GM19372 (cell line): Measurements from ENCODE around the gene NLRP6.

Experiments
- ATAC-seq: cut with Tn5 transposase; IDR thresholded peaks from one replicate; pipeline ENCODE4 v1.9.1; 2021; ENCODE audit warnings: mild to moderate bottlenecking, low read depth, moderate library complexity; ENCODE audit not compliant: unreplicated experiment

NLRP6 gene

GRCh38 chr11:291281-292210 is 13.3 kb downstream of the NLRP6 start:
- ATAC-seq: no peak

DNA sequence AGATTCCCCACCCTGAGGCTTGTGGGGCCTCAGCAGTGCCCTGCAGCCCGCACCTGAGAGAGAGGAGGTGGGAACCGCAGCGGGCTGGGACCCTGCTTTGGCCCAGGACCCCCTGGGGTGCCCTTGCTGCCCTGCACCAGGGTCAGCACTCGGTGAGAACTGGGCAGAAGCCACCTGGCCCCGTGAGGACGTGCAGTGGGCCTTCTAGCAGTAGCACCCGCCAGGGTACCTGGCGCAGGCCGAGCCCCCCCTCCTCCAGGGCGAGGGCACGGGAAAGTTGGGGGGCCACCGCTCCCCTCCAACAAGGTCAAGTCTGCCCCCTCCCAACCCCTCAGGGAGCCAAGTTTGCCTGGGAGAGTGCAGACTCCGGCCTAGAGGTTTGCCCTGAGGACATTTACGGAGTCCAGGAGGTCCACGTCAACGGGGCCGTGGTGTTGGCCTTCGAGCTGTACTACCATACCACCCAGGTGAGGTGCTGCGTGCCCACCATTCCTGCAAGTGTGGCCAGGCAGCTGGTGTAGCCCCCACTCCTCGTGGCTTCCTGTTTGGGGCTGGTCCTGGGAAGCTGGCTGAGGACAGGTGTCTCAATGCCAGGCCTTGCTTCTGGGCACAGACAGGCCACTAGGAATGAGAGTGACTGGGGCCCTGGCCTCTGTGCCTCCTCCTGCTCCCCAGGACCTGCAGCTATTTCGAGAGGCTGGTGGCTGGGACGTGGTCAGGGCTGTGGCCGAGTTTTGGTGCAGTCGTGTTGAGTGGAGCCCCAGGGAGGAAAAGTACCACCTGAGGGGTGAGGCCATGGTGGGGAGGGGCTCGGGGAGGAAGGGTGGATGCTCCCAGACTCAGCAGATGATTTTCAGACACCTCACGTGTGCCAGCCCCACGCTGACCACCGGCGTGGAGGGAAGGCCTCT is 14.3 kb downstream of the NLRP6 start:
- ATAC-seq: no peak

GRCh38 chr11:293271-293851 is 15.2 kb downstream of the NLRP6 start:
- ATAC-seq: no peak

DNA sequence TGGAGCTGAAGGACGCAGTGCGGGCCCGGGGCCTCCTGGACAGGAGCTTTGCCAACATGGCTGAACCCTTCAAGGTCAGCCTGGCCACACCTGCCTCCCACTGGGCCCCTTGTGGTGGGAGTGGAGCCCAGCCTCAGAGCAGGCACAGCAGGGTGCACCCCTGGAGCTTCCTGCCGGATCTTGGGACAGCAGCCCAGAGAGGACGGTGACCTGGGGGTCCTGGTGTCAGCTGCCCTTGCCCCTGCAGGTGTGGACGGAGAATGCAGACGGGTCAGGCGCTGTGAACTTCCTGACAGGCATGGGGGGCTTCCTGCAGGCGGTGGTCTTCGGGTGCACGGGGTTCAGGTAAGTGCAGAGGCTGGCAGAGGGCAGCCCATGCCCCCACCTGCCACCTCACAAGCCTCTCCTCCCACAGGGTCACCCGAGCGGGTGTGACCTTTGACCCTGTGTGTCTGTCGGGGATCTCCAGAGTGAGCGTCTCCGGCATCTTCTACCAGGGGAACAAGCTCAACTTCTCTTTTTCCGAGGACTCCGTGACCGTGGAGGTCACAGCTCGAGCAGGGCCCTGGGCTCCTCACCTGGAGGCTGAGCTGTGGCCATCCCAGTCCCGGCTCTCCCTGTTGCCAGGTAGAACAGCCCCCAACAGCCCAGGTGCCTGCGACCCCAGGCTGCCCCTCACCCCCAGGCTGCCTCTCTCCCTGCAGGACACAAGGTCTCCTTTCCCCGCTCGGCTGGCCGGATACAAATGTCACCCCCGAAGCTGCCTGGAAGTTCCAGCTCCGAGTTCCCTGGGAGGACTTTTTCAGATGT is 15.8 kb downstream of the NLRP6 start:
- no peak for ATAC-seq

GRCh38 chr11:294780-295179 is 16.6 kb downstream of the NLRP6 start:
- ATAC-seq: no peak

DNA sequence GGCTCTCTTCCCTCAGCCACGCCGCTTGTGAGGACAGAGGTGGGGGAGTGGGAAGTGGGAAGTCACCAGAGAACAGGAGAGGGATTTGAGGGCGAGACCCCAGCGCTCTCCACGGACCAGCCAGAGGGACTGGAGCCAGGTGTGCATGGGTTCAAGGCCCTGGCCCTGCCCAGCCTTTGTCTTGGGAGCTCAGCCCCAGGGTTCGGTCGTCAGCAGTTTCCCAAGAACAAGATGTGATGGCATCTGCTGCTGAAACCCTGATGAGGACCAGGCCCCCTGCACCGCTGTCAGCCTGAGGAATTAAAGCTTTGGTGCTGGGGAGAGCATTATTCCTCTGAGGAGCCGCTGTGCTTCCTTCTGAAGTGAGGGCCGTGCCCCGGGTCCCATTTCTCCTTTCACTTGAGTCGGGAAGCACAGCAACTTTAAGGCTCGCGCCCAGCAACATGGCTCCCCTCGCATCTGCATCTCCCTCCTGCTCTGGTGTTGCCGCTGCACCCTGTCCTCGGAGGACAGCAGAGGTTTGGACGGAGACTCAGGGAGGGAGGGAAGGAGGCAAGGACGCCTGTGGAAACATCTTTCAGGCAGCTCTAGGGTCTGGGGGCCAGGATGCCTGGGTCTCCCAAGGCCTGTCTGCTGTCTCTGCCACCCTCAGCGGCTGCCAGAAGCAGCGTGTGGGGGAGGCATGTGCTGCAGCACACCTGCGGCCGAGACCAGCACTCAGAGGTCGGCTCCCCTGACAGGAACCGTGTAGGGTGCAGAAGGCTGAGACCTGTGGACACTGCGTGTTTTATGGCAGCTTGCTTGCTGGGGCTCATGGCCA is 17.4 kb downstream of the NLRP6 start:
- ATAC-seq: no peak

GRCh38 chr11:296171-297050 is 18.2 kb downstream of the NLRP6 start:
- ATAC-seq: no peak

DNA sequence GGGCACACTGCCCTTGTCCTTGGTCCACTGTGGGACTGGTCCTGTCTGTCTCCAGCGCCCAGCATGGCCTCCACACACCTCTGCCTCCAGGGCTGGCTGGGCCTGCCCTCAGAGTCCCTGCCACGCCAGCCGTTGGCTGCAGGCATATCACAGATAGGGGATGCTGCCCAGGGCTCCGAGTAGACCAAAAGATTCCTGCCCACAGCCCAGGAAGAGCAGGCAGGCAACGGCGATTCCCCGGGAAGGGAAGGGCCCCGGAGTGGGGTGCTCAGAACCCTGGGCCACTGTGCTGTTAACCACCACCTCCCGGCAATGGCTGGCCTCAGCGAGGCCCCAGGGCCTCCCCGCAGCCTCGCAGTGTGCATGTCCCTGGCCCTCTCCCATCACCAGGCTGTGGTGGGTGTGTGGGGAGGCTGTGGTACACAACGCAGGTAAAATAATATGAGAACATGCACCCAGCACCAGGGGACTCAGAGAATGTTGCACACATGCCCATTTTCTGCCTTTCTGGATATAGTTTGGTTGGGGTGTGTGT is 18.9 kb downstream of the NLRP6 start:
- ATAC-seq: no peak

DNA sequence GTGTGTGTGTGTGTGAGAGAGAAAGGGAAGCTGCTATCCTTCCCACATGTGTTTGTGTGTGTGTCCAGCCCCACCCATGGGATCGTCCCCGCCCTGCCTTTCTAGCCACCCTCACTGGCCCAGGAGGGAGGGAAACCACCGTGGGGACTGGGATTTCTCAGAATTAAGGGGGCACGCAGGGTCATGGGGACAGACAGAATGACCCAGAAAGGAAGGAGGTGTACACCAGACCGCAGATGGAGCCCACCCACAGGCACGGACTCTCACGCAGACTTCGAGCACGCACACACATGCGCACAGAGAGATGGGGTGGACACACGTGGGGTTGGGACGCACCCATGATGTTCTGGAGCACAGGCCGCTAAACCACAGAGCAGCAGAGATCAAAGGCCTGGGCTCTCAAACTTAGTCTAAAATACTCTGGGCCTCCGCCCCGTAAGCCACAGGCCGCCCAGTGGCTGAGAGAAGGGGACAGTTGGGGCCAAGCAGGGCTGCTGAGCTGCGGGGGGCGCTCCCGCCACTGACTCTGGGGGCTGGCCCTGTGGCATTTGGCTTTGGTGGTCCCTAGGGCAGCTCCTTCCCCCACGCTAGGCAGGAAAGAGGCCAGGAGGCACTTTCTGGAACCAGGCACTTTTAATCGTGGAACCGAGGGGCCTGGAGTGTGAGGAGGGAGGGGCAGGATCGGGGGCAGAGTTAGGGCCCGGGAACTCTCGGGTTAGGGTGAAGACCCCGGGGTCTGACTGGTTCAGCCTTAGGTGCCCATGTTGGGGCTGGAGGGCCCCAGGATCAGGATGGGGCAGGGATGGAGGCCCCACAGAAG is 19.6 kb downstream of the NLRP6 start:
- ATAC-seq: no peak

- no peak for ATAC-seq
Measured at GRCh38 chr11:298406-299065, 20.3 kb downstream of the NLRP6 start.

GRCh38 chr11:299081-299891 is 21.1 kb downstream of the NLRP6 start, which contains the start of gene IFITM5:
TSS of gene IFITM5 (minus strand) at chr11:299526. CDS start at chr11:299490, 36 bp downstream.
- no peak for ATAC-seq

GRCh38 chr11:299951-300735 is 21.9 kb downstream of the NLRP6 start:
- no peak for ATAC-seq

GRCh38 chr11:303363-303762 is 25.2 kb downstream of the NLRP6 start:
- no peak for ATAC-seq

DNA sequence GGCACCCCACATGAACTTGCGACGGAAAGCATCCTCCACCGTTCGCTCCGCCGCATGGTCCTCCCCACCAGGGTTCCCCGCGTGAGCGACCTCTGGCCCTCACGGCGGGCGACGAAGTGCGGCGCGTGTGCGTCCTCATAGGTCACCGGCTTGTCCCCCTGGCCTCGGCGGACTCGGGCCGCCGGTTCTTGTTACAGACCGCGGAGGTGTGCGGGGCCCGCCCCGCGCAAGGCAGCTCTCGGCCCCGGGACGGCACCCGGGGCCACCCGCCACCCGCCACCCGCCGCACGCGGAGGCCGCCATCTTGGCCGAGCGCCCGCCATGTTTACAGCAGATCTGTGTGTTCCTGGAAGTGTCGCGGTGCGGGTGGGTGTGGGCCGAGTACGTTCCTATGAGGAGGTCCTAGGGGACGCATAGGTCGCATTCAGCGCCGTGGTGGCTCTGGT is 25.9 kb downstream of the NLRP6 start:
- no peak for ATAC-seq
